ENCODE data around the gene LYZL1. TPM values are rescaled to one million over a fixed set of nuclear protein-coding genes. Genes with fewer than 3 reads are reported as not detected.

Gene LYZL1
- total and polyA plus RNA-seq, 8 donors: not detected

GRCh38 chr10:29344073-29344820 lies 55.4 kb downstream of the LYZL1 start:
- H3K27me3 ChIP-seq: no peaks in the 10 kb centered on the region
- no peaks in the 10 kb centered on the region for H3K36me3 ChIP-seq
- H3K27ac ChIP-seq: no peak overlapping the region
- peaks cover 0 to 6% of the 10 kb centered on the region in 2 donors for H3K9me3 ChIP-seq
- no peak for TF ChIP-seq CTCF (IDR thresholded peaks at IDR 0.05)
- no peaks in the 10 kb centered on the region for H3K4me1 ChIP-seq
- no peak overlapping the region for H3K4me3 ChIP-seq
- intact Hi-C loops (cut with DNase I): no loop called here
- DNase-seq (no peak), ATAC-seq (no peak)

GRCh38 chr10:29345144-29345909 lies 56.5 kb downstream of the LYZL1 start:
- intact Hi-C loops (cut with DNase I): no loop called here
- TF ChIP-seq CTCF (IDR thresholded peaks at IDR 0.05): no peak

GRCh38 chr10:29345910-29346209 lies 57.0 kb downstream of the LYZL1 start:
- no peak overlapping the region for H3K4me3 ChIP-seq
- no peak for TF ChIP-seq CTCF (IDR thresholded peaks at IDR 0.05)
- no peak overlapping the region for H3K27ac ChIP-seq
- ATAC-seq: no peak
- H3K9me3 ChIP-seq: peaks cover 0 to 6% of the 10 kb centered on the region in 2 donors
- intact Hi-C loops (cut with DNase I): no loop called here
- H3K27me3 ChIP-seq: no peaks in the 10 kb centered on the region
- no peak for DNase-seq
- no peaks in the 10 kb centered on the region for H3K36me3 ChIP-seq
- no peaks in the 10 kb centered on the region for H3K4me1 ChIP-seq

More at GRCh38 chr10:29345144-29345909, 56.5 kb downstream of the LYZL1 start:
- H3K36me3 ChIP-seq: no peaks in the 10 kb centered on the region
- DNase-seq (no peak), ATAC-seq (no peak)
- H3K4me3 ChIP-seq: no peak overlapping the region
- no peaks in the 10 kb centered on the region for H3K27me3 ChIP-seq
- H3K27ac ChIP-seq: no peak overlapping the region
- peaks cover 0 to 6% of the 10 kb centered on the region in 2 donors for H3K9me3 ChIP-seq
- H3K4me1 ChIP-seq: no peaks in the 10 kb centered on the region

GRCh38 chr10:29346296-29347001 lies 57.6 kb downstream of the LYZL1 start:
- Histone ChIP-seq H3K9me3 (peaks cover 0 to 6% of the 10 kb centered on the region in 2 donors), H3K27me3 (no peaks in the 10 kb centered on the region), H3K36me3 (no peaks in the 10 kb centered on the region), H3K4me1 (no peaks in the 10 kb centered on the region), H3K4me3 (no peak overlapping the region), H3K27ac (no peak overlapping the region)
- intact Hi-C loops (cut with DNase I): no loop called here
- DNase-seq (no peak), ATAC-seq (no peak)
- no peak for TF ChIP-seq CTCF (IDR thresholded peaks at IDR 0.05)

- H3K27me3 ChIP-seq: no peaks in the 10 kb centered on the region
- ATAC-seq (no peak), DNase-seq (no peak)
- TF ChIP-seq CTCF (IDR thresholded peaks at IDR 0.05): no peak
- no peak overlapping the region for H3K4me3 ChIP-seq
- no peak overlapping the region for H3K27ac ChIP-seq
- no peaks in the 10 kb centered on the region for H3K9me3 ChIP-seq
- intact Hi-C loops (cut with DNase I): no loop called here
- H3K4me1 ChIP-seq: no peaks in the 10 kb centered on the region
- H3K36me3 ChIP-seq: no peaks in the 10 kb centered on the region
Observed at GRCh38 chr10:29348836-29349235, 60.0 kb downstream of the LYZL1 start.
